C4-2B (cell line): ENCODE measurements around the gene AK8.

Source experiments
- ZFX ChIP-seq: fragments of 450-650 bp; IDR thresholded peaks from 2 replicates; pipeline ENCODE4 v1.6.1; 2017
- TF ChIP-seq, protein P1 (sequence below): fragments of 450-650 bp; conservative IDR thresholded peaks from 2 replicates; pipeline ENCODE4 v1.5.1; 2017; ENCODE audit warnings: mild to moderate bottlenecking

DNA sequence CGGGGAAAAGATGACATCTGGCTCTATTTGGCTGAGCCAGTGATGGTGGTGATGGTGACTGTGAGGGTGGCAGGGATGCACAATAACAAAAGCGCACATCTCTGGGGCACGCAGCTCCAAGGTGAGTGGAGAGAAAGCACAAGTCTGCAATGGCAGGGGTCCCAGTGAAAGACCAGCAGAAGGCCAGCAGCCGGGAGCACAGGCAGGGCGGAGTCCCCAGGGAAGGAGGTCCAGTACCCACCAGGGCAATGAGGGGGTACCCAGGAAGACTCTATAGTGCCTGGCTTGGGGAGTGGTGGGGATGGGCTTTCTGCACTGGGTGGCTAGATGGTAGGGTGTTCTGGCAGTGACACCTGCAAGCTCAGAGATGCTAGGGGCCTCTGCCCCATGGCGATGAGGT lies 69.4 kb downstream of the AK8 start:
- TF ChIP-seq, protein P1, sequence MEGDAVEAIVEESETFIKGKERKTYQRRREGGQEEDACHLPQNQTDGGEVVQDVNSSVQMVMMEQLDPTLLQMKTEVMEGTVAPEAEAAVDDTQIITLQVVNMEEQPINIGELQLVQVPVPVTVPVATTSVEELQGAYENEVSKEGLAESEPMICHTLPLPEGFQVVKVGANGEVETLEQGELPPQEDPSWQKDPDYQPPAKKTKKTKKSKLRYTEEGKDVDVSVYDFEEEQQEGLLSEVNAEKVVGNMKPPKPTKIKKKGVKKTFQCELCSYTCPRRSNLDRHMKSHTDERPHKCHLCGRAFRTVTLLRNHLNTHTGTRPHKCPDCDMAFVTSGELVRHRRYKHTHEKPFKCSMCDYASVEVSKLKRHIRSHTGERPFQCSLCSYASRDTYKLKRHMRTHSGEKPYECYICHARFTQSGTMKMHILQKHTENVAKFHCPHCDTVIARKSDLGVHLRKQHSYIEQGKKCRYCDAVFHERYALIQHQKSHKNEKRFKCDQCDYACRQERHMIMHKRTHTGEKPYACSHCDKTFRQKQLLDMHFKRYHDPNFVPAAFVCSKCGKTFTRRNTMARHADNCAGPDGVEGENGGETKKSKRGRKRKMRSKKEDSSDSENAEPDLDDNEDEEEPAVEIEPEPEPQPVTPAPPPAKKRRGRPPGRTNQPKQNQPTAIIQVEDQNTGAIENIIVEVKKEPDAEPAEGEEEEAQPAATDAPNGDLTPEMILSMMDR: no peak
- TF ChIP-seq ZFX: no peak
